ENCODE results near the gene EZH2. TPM values are rescaled to one million over a fixed set of nuclear protein-coding genes. Genes with fewer than 3 reads are reported as not detected.

EZH2 gene
- 105 and 106 TPM in 2 replicates for total RNA-seq
- long read RNA-seq, transcript EZH2-208 (20 exons, 2,466 nt) = minor isoform, 6 of 147 reads
- long read RNA-seq, transcript EZH2-203 (20 exons, 2,591 nt) = major isoform, 49 of 147 reads
- long read RNA-seq, transcript EZH2-210 (10 exons, 1,876 nt) = minor isoform, 12 of 147 reads
- long read RNA-seq, transcript EZH2-202 (19 exons, 2,477 nt) = minor isoform, 14 of 147 reads
- long read RNA-seq, partial matches to known transcripts = 35 of 147 reads
- long read RNA-seq, other reads (novel, unspliced or antisense) = 30 of 147 reads

DNA sequence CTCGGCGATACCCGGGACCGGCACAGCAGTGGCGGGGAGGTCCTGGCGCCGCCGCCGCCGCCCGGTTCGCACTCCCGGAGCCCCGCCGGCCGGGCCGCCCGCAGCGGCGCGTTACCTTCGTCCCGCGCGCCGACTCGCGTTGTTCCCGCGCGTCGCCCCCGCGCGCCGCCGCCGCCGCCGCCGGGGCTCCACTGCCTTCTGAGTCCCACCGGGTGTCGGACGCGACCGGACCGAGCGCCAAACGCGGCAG lies at the start of gene EZH2:
Gene EZH2, minus strand, starts transcription at position 243 of the 250 bp plus-strand sequence. CDS start 36,993 bp downstream, outside the sequence.
- peaks cover 3% of the 10 kb centered on the region for H3K36me3 Mint-ChIP-seq (ENCODE audit: low read depth)
- H3K4me3 Mint-ChIP-seq = peak within 1 kb of the TSS; percentile 100
- peaks cover 2% of the 10 kb centered on the region for H3K9me3 Mint-ChIP-seq
- peaks cover 28% of the 10 kb centered on the region for H3K4me1 Mint-ChIP-seq
- TF ChIP-seq, protein P1, sequence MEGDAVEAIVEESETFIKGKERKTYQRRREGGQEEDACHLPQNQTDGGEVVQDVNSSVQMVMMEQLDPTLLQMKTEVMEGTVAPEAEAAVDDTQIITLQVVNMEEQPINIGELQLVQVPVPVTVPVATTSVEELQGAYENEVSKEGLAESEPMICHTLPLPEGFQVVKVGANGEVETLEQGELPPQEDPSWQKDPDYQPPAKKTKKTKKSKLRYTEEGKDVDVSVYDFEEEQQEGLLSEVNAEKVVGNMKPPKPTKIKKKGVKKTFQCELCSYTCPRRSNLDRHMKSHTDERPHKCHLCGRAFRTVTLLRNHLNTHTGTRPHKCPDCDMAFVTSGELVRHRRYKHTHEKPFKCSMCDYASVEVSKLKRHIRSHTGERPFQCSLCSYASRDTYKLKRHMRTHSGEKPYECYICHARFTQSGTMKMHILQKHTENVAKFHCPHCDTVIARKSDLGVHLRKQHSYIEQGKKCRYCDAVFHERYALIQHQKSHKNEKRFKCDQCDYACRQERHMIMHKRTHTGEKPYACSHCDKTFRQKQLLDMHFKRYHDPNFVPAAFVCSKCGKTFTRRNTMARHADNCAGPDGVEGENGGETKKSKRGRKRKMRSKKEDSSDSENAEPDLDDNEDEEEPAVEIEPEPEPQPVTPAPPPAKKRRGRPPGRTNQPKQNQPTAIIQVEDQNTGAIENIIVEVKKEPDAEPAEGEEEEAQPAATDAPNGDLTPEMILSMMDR (conservative IDR thresholded peaks at IDR 0.05) = no peak
- H3K27ac Mint-ChIP-seq (ENCODE audit: unreplicated experiment) = peak within 1 kb of the TSS; percentile 97
- DNase-seq (ENCODE audit: low read depth, low spot score) = no peak
- peaks cover 3% of the 10 kb centered on the region for H3K27me3 Mint-ChIP-seq (ENCODE audit: low read depth)

DNA sequence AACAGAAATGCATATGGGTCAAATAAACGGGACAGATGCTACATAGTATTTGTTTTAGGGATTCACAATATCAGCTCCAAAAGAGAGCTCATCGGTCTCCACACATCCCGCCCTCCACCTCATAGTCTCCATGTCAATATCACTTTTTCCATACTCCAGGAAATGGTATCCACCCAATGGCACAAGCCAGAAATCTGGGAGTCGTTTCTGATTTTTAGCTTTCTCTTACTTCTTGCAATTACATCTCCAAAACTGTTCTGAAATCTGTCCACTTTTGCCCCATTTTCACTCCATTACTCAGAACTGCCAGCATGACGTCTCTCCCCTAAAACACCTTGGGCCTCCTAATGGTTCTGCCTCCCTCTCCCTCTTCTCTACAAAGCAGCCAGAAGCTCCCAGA lies 47.4 kb upstream of the EZH2 start:
- no peak for DNase-seq (ENCODE audit: low read depth, low spot score)
- Mint-ChIP-seq H3K36me3 (ENCODE audit: low read depth) (no peaks in the 10 kb centered on the region), H3K4me3 (no peak overlapping the region), H3K27ac (ENCODE audit: unreplicated experiment) (no peak overlapping the region), H3K27me3 (ENCODE audit: low read depth) (no peaks in the 10 kb centered on the region), H3K4me1 (peaks cover 7% of the 10 kb centered on the region), H3K9me3 (peaks cover 5% of the 10 kb centered on the region)
- TF ChIP-seq, protein P1 (conservative IDR thresholded peaks at IDR 0.05) = no peak

DNA sequence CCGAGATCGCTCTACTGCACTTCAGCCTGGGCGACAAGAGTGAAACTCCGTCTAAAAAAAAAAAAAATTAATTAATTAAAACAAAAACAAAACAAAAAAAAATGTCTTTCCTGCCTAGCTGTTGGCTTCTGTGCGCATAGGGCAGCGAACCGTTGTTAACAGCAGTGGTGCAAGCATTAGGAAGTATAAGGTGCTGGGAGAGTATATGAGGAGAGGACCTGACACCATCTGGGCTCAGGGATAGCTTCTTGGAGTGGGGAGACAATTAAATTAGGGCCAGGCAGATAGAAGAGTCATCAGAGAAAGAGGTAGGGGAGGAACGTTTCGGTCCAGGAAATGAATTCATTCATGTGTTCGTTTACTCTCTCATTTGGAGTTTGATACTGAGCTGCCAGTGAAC lies 46.2 kb upstream of the EZH2 start:
- peak overlapping the region; percentile 53 for H3K27ac Mint-ChIP-seq (ENCODE audit: unreplicated experiment)

DNA sequence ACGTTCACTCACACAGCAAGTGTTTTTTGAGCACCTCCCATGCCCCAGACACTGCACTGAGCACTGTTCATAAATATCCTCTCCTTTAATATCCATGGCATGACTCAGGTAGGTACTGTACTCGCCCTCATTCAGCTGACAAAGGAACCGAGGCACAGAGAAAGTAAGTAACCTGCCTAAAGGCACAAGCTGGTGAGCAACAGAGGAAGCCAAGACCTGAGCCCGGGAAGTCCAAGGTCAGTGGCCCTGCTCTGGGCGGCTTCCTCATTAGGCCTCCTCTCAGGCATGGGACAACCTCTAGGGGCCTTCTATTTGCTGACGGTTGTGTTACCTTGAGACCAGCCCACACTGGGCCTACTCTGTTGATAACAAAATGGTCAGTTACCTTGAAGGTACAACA lies 45.1 kb upstream of the EZH2 start:
- no peak for DNase-seq (ENCODE audit: low read depth, low spot score)
- H3K27ac Mint-ChIP-seq (ENCODE audit: unreplicated experiment) = no peak overlapping the region
- no peaks in the 10 kb centered on the region for H3K27me3 Mint-ChIP-seq (ENCODE audit: low read depth)
- H3K9me3 Mint-ChIP-seq = peaks cover 5% of the 10 kb centered on the region
- H3K4me3 Mint-ChIP-seq = no peak overlapping the region
- H3K4me1 Mint-ChIP-seq = peaks cover 7% of the 10 kb centered on the region
- TF ChIP-seq, protein P1 (conservative IDR thresholded peaks at IDR 0.05) = no peak
- no peaks in the 10 kb centered on the region for H3K36me3 Mint-ChIP-seq (ENCODE audit: low read depth)

More for the DNA sequence above, 46.2 kb upstream of the EZH2 start:
- Mint-ChIP-seq H3K27me3 (ENCODE audit: low read depth) (no peaks in the 10 kb centered on the region), H3K36me3 (ENCODE audit: low read depth) (no peaks in the 10 kb centered on the region), H3K4me3 (no peak overlapping the region), H3K9me3 (peaks cover 5% of the 10 kb centered on the region), H3K4me1 (peaks cover 7% of the 10 kb centered on the region)
- TF ChIP-seq, protein P1 (conservative IDR thresholded peaks at IDR 0.05) = no peak
- no peak for DNase-seq (ENCODE audit: low read depth, low spot score)

DNA sequence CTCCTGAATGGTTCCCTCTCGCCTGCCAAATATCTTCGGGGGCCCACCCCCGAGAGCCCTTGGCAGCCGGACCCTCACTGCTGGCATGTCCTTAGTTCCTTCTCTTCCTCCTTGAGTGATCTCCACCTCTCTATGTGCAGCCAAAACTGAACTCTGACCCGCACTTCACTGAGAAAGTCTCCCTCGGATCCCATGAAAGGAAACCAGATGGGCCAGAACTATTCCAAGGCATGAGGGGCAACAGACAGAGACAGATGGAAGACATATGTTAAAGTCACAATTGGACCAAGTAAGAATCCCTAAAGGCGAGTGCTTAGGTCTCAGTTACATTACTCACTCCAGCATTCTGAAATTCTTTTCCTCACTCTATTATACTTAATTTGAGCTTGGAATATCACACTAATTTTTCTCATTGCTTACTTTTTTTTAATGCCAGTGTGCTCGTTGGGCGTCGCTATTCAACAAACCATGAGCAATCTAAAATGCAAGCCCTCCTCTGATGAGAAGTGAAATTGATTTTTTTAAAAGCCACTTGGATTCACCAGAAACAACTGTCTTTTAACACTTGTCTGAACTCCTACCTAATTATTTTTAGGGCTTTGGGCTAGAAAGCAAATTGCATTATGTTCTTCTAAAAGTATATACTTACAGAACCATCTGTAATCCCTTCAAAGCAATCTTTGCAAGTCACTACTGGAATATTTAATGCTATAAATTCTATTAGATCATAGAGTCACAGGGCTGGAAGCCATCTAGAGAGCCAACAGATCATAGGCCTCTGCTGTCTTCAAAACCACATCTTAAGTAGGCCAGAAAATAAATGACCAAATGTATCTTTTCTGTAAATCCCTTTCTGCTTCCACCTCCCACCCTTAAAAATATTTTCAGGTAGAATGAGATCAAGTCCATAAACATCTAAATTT lies 43.3 kb upstream of the EZH2 start:
- Mint-ChIP-seq H3K9me3 (peaks cover 5% of the 10 kb centered on the region), H3K27ac (ENCODE audit: unreplicated experiment) (no peak overlapping the region), H3K27me3 (ENCODE audit: low read depth) (no peaks in the 10 kb centered on the region), H3K4me1 (peaks cover 7% of the 10 kb centered on the region), H3K36me3 (ENCODE audit: low read depth) (no peaks in the 10 kb centered on the region), H3K4me3 (no peak overlapping the region)
- DNase-seq (ENCODE audit: low read depth, low spot score) = no peak
- TF ChIP-seq, protein P1 (conservative IDR thresholded peaks at IDR 0.05) = no peak
